Parathyroid adenoma (tissue), 2 donors: ENCODE measurements around the gene PLSCR4.

ENCODE experiments used
- H2AFZ ChIP-seq: fragments of 300-600 bp; sonication (generic); one replicate; pipeline ENCODE4 v1.7.0; 2017; ENCODE audit warnings: antibody characterized with exemption, mild to moderate bottlenecking
- H3K27ac ChIP-seq: fragments of 300-600 bp; sonication (generic); one replicate; pipeline ENCODE4 v1.7.0; 2017
- H3K27me3 ChIP-seq: fragments of 300-600 bp; sonication (generic); one replicate; pipeline ENCODE4 v1.7.0; 2017; ENCODE audit warnings: low read length; ENCODE audit not compliant: control insufficient read depth, insufficient read depth
- H3K36me3 ChIP-seq: fragments of 300-600 bp; sonication (generic); one replicate; pipeline ENCODE4 v1.7.0; 2017; ENCODE audit warnings: low read length; ENCODE audit not compliant: control insufficient read depth, insufficient read depth
- H3K4me1 ChIP-seq: fragments of 300-600 bp; sonication (generic); one replicate; pipeline ENCODE4 v1.7.0; 2017; ENCODE audit warnings: control low read depth
- H3K4me2 ChIP-seq: fragments of 300-600 bp; sonication (generic); one replicate; pipeline ENCODE4 v1.7.0; 2017; ENCODE audit warnings: low read length
- H3K4me3 ChIP-seq: fragments of 300-600 bp; sonication (generic); one replicate; pipeline ENCODE4 v1.7.0; 2017; ENCODE audit warnings: low read depth, low read length
- H3K79me2 ChIP-seq: fragments of 300-600 bp; sonication (generic); one replicate; pipeline ENCODE4 v1.7.0; 2017; ENCODE audit warnings: control low read depth
- H3K9ac ChIP-seq: fragments of 300-600 bp; sonication (generic); one replicate; pipeline ENCODE4 v1.7.0; 2017; ENCODE audit warnings: mild to moderate bottlenecking
- H3K9me3 ChIP-seq: fragments of 300-600 bp; sonication (generic); one replicate; pipeline ENCODE4 v1.7.0; 2017; ENCODE audit warnings: low read length; ENCODE audit not compliant: control insufficient read depth
- TF ChIP-seq, protein P1 (sequence below): fragments of 300-600 bp; sonication (generic); IDR thresholded peaks from one replicate; pipeline ENCODE4 v1.7.0; 2017; ENCODE audit warnings: antibody characterized with exemption, mild to moderate bottlenecking
- donor health status: primary hyperparathyroidism.

PLSCR4 gene

DNA sequence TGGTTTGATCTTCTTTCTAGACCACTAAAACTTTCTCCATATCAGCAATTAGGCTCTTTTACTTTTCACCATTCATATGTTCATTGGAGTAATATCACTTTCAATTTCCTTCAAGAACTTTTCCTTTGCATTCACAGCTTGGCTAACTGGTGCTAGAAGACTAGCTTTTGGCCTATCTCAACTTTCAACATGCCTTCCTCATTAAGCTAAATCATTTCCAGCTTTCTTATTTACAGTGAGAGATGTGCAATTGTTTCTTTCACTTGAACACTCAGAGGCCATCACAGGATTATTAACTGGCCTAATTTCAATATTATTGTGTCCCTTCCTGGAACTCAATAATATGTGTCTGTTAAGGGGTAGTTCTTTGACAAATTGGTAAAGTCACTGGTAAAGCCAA, 47.1 kb downstream of the PLSCR4 start:
- no peaks in the 10 kb centered on the region for H3K36me3 ChIP-seq
- H3K4me2 ChIP-seq, result no peak overlapping the region
- H3K27me3 ChIP-seq, result no peaks in the 10 kb centered on the region
- no peak overlapping the region for H3K27ac ChIP-seq
- H3K9me3 ChIP-seq, result no peaks in the 10 kb centered on the region
- H2AFZ ChIP-seq, result no peak overlapping the region
- TF ChIP-seq, protein P1, sequence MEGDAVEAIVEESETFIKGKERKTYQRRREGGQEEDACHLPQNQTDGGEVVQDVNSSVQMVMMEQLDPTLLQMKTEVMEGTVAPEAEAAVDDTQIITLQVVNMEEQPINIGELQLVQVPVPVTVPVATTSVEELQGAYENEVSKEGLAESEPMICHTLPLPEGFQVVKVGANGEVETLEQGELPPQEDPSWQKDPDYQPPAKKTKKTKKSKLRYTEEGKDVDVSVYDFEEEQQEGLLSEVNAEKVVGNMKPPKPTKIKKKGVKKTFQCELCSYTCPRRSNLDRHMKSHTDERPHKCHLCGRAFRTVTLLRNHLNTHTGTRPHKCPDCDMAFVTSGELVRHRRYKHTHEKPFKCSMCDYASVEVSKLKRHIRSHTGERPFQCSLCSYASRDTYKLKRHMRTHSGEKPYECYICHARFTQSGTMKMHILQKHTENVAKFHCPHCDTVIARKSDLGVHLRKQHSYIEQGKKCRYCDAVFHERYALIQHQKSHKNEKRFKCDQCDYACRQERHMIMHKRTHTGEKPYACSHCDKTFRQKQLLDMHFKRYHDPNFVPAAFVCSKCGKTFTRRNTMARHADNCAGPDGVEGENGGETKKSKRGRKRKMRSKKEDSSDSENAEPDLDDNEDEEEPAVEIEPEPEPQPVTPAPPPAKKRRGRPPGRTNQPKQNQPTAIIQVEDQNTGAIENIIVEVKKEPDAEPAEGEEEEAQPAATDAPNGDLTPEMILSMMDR, result no peak
- no peak overlapping the region for H3K9ac ChIP-seq
- no peak overlapping the region for H3K4me3 ChIP-seq
- no peaks in the 10 kb centered on the region for H3K79me2 ChIP-seq
- H3K4me1 ChIP-seq, result no peaks in the 10 kb centered on the region

DNA sequence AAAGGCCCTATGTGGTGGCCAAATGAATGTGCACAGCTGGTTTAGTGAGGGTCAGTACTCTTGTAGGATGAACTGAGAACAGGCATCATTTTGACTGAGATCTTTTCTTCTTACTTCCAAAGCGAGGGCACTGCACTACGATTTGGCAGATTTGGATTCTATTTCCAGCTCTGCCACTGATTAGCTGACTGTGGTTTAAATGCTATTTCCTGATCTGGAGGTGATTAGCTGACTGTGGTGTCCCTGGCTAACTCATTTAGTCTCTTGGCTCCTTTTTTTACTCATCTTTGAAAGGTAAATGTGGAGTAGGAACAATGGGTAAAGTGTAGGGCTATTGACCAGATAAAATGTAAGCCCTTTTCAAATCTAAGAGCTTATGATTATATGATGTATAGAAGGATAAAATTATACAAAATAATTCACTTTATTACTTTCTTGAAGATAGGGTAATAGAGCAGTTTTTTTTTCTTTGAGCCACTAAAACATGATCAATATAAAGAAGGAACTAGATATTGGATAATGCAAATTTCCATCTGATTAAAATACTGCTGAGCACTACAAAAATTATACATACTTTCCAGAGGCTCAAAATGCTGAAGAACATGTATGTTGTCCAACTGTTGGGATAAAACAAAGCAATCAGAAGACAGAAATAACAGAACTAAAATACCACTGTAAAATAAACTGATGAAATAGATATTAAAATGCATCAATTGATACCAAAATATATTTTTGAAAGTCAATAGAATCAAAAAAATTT, 50.3 kb downstream of the PLSCR4 start:
- TF ChIP-seq, protein P1, result no peak
- H3K4me2 ChIP-seq, result no peak overlapping the region
- no peaks in the 10 kb centered on the region for H3K79me2 ChIP-seq
- H3K4me1 ChIP-seq, result no peaks in the 10 kb centered on the region
- H2AFZ ChIP-seq, result no peak overlapping the region
- no peak overlapping the region for H3K9ac ChIP-seq
- H3K27ac ChIP-seq, result no peak overlapping the region
- H3K4me3 ChIP-seq, result no peak overlapping the region
- H3K9me3 ChIP-seq, result no peaks in the 10 kb centered on the region
- H3K27me3 ChIP-seq, result no peaks in the 10 kb centered on the region
- H3K36me3 ChIP-seq, result no peaks in the 10 kb centered on the region

DNA sequence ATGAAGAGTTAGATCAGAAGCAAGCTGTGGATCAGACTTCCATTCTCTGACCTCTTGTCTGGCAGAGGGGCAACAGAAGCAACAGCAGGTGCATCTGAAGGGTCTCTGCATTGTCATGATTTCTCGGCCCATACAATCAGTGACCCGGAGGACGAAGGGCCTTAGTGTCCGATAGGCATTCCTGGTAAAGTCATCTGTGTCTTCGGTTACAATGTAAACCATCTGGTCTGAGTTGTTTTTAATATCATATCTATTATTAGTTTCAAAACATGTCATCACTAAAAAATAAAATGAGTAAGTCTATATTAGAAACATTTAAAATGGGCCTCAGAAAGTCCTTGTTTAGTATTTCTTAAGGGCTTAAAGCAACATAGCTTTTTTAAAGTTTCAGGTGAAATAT, 51.1 kb downstream of the PLSCR4 start:
- no peaks in the 10 kb centered on the region for H3K4me1 ChIP-seq
- no peak overlapping the region for H3K4me3 ChIP-seq
- H3K9me3 ChIP-seq, result no peaks in the 10 kb centered on the region
- H3K9ac ChIP-seq, result no peak overlapping the region
- H3K36me3 ChIP-seq, result no peaks in the 10 kb centered on the region
- no peak overlapping the region for H3K27ac ChIP-seq
- no peak overlapping the region for H2AFZ ChIP-seq
- no peak overlapping the region for H3K4me2 ChIP-seq
- TF ChIP-seq, protein P1, result no peak
- H3K27me3 ChIP-seq, result no peaks in the 10 kb centered on the region
- H3K79me2 ChIP-seq, result no peaks in the 10 kb centered on the region

DNA sequence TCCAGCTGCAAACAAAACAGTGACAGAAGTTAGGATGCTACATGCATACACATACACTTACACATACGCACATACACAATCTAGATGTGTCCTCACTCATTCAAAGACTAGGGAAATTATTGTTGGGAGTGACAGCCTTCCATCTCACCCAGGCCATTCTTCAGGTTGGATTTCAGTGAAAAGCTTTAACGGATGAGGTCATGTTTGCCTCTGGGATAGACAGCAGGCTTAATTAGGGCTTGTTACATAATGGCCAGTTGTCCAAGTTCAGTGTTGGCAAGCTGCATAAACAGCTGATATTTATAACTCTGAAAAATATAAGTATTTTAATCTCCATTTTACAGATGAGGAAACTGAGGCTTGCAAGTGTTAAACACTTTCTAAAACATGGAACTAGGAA, 54.1 kb downstream of the PLSCR4 start:
- no peak overlapping the region for H3K4me2 ChIP-seq
- TF ChIP-seq, protein P1, result no peak

DNA sequence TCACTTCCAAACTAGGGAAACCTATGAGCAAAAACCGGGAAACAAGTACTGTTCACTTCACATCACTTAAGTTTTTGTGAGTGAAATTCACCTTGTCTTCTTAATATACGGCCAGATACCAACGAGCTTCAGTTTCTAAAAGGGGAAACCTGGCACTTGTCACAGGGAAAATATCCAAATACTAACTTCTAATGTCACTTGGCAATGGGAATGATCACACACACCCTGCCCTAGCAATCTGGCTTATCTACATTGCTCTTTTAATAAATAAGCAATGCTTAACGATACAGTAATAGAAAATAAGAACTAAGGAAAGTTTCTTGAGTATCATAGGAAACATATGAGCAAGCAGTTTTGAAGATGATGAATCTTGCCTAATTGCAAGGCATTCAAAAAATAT, 55.3 kb downstream of the PLSCR4 start:
- Histone ChIP-seq H2AFZ (no peak overlapping the region), H3K9me3 (no peaks in the 10 kb centered on the region), H3K9ac (no peak overlapping the region), H3K79me2 (no peaks in the 10 kb centered on the region), H3K4me3 (no peak overlapping the region), H3K4me1 (no peaks in the 10 kb centered on the region), H3K27ac (no peak overlapping the region), H3K36me3 (no peaks in the 10 kb centered on the region), H3K27me3 (no peaks in the 10 kb centered on the region), H3K4me2 (no peak overlapping the region)
- TF ChIP-seq, protein P1, result no peak

More for the DNA sequence above, 54.1 kb downstream of the PLSCR4 start:
- H2AFZ ChIP-seq, result no peak overlapping the region
- H3K4me1 ChIP-seq, result no peaks in the 10 kb centered on the region
- no peaks in the 10 kb centered on the region for H3K36me3 ChIP-seq
- H3K27me3 ChIP-seq, result no peaks in the 10 kb centered on the region
- H3K27ac ChIP-seq, result no peak overlapping the region
- no peak overlapping the region for H3K9ac ChIP-seq
- H3K79me2 ChIP-seq, result no peaks in the 10 kb centered on the region
- no peaks in the 10 kb centered on the region for H3K9me3 ChIP-seq
- no peak overlapping the region for H3K4me3 ChIP-seq
